HepG2 (cell line): ENCODE data around the gene JADE2. TPM values are rescaled to one million over a fixed set of nuclear protein-coding genes. Genes with fewer than 3 reads are reported as not detected.

Experiments
- ARID2 ChIP-seq: sonication (generic); formaldehyde crosslinking; IDR thresholded peaks from 2 replicates; pipeline ENCODE4 v1.8.1; 2022; ENCODE audit warnings: mild to moderate bottlenecking, missing genetic modification reagents, borderline replicate concordance
- ATF7 ChIP-seq, 2 experiments: fragments of 450-650 bp in 1 of 2; sonication (generic) in 1 of 2; formaldehyde crosslinking in 1 of 2; IDR thresholded peaks; 2 replicates each; pipeline versions ENCODE4 v1.4.0 to v1.6.1; 2016 to 2020; ENCODE audit warnings: antibody characterized with exemption in 1 of 2, mild to moderate bottlenecking in 1 of 2, missing genetic modification reagents in 1 of 2
- FOXA1 ChIP-seq, 2 experiments: fragments of 450-650 bp in 1 of 2; sonication (generic) in 1 of 2; formaldehyde crosslinking in 1 of 2; IDR thresholded peaks; 2 replicates each; pipeline versions ENCODE4 v1.4.0 to v1.6.1; 2016 to 2020; ENCODE audit warnings: missing genetic modification reagents in 1 of 2
- FOXK1 ChIP-seq: sonication (generic); formaldehyde crosslinking; IDR thresholded peaks from 2 replicates; pipeline ENCODE4 v1.4.0; 2020; ENCODE audit warnings: low read depth, missing genetic modification reagents, borderline replicate concordance
- FOXO1 ChIP-seq: sonication (generic); formaldehyde crosslinking; IDR thresholded peaks from 2 replicates; pipeline ENCODE4 v1.4.0; 2020; ENCODE audit warnings: missing genetic modification reagents
- HDAC2 ChIP-seq: sonication (generic); formaldehyde crosslinking; IDR thresholded peaks from 2 replicates; pipeline ENCODE4 v1.4.0; 2020; ENCODE audit warnings: missing genetic modification reagents
- KDM5A ChIP-seq: fragments of 200-600 bp; sonication (generic); IDR thresholded peaks from 2 replicates; pipeline ENCODE4 v1.7.0; 2018; ENCODE audit warnings: antibody characterized with exemption, mild to moderate bottlenecking, low read length, borderline replicate concordance
- RBM39 ChIP-seq: fragments of 200-400 bp; formaldehyde crosslinking; IDR thresholded peaks from one replicate; pipeline ENCODE4 v1.6.1; 2018; ENCODE audit warnings: antibody characterized with exemption, mild to moderate bottlenecking, low read depth, low read length; ENCODE audit not compliant: poor library complexity, severe bottlenecking
- SMARCE1 ChIP-seq: fragments of 450-650 bp; IDR thresholded peaks from 2 replicates; pipeline ENCODE4 v1.6.1; 2017; ENCODE audit warnings: borderline replicate concordance
- YEATS4 ChIP-seq: sonication (generic); formaldehyde crosslinking; IDR thresholded peaks from 2 replicates; pipeline ENCODE4 v1.4.0; 2020; ENCODE audit warnings: missing genetic modification reagents, borderline replicate concordance
- ZBTB14 ChIP-seq: sonication (generic); formaldehyde crosslinking; IDR thresholded peaks from 2 replicates; pipeline ENCODE4 v1.4.0; 2020; ENCODE audit warnings: missing genetic modification reagents
- ZBTB33 ChIP-seq: sonication (generic); formaldehyde crosslinking; IDR thresholded peaks from 2 replicates; pipeline ENCODE4 v1.4.0; 2020; ENCODE audit warnings: missing genetic modification reagents
- ZFP1 ChIP-seq: IDR thresholded peaks from 2 replicates; pipeline ENCODE4 v1.6.1; 2016
- ZNF230 ChIP-seq: sonication (generic); formaldehyde crosslinking; IDR thresholded peaks from 2 replicates; pipeline ENCODE4 v1.4.0; 2020; ENCODE audit warnings: mild to moderate bottlenecking, missing genetic modification reagents
- ZNF337 ChIP-seq: sonication (generic); formaldehyde crosslinking; IDR thresholded peaks from 2 replicates; pipeline ENCODE4 v1.5.1; 2020; ENCODE audit warnings: missing genetic modification reagents, low read depth, mild to moderate bottlenecking, borderline replicate concordance
- ZNF362 ChIP-seq: sonication (generic); formaldehyde crosslinking; IDR thresholded peaks from 2 replicates; pipeline ENCODE4 v1.4.0; 2020; ENCODE audit warnings: missing genetic modification reagents, mild to moderate bottlenecking, borderline replicate concordance
- ZNF496 ChIP-seq: sonication (generic); formaldehyde crosslinking; IDR thresholded peaks from 2 replicates; pipeline ENCODE4 v1.8.1; 2023; ENCODE audit warnings: mild to moderate bottlenecking, moderate library complexity, missing genetic modification reagents; ENCODE audit not compliant: insufficient replicate concordance
- polyA plus RNA-seq, 8 experiments: library from polyadenylated mRNA; depleted of rRNA in 3 of 8; stranded (reverse) in 7 of 8; unstranded in 1 of 8; fragments of >200 nt; fragmentation: Illumina TruSeq in 4 of 8; extraction: Trizol in 4 of 8; gene quantifications; 2 replicates each; pipeline versions ENCODE4 v1.2.1 to v1.2.3, GENCODE V29; 2011 to 2016; ENCODE audit warnings: low read depth in 4 of 8, missing spikeins in 1 of 8, mixed read lengths in 1 of 8; ENCODE audit not compliant: insufficient read depth in 1 of 8
- total RNA-seq, 5 experiments: library from RNA; depleted of rRNA; stranded (reverse); fragments of >200 nt; fragmentation: Illumina TruSeq; extraction: Trizol; gene quantifications; 2 replicates each; pipeline ENCODE4 v1.2.3, GENCODE V29; 2016; ENCODE audit warnings: low read depth in 1 of 5
- TF ChIP-seq, protein P1 (sequence below): sonication (generic); formaldehyde crosslinking; IDR thresholded peaks from 2 replicates; pipeline ENCODE4 v1.4.0; 2020; ENCODE audit warnings: mild to moderate bottlenecking, missing genetic modification reagents, borderline replicate concordance
- TF ChIP-seq, protein P2 (sequence below): sonication (generic); formaldehyde crosslinking; IDR thresholded peaks from 2 replicates; pipeline ENCODE4 v1.5.0; 2020; ENCODE audit warnings: missing genetic modification reagents

JADE2 gene
- total and polyA plus RNA-seq, 2 of the 13 experiments (the other 11 are each of a cell fraction or from before 2014, with no cell fraction given): 7.5 to 15.1 TPM

DNA sequence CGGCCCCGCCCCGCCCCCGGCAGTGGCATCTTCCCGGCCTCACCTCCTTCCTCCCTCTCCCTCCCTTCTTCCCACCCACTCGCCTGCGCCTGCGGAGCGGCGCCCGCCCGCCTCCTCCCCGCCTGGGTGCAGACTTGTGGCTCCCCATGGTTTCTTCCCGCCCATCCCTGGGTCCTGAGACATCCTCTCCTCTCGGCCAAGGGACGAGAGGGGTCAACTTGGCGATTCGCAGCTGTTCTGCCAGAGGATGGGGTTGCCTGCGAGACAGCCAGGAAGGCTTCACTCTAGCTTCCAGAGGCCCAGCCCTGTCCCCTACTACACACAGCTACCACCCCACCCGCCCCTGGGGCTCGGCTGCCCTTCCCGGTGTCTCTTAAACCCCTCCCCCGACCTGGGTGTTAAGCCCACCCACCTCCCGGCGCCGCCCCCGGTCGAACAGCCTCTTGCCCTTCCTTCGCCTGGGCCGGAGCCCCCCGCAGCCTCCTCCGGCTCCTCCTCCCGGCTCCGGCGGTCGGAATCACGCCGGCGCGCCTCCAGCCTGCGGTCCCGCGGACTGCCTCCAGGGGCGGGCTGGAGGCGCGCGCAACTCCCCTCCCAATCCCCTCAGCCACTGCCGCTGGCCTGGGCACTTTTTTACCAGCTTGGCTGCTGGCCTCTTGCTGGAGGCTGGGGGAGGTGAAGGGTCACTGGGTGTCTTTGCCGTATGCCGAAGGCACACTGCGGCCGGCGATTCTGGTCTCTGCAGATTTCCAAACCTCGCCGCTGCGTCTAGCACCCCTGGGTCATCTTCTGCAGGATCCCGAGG, 1.9 kb downstream of the JADE2 start (continued):
- TF ChIP-seq ZFP1 (CRISPR knock-in tag) (no peak), ZBTB14 (CRISPR knock-in tag) (peak; percentile 26; the same call in 1 of the 2 replicates), YEATS4 (no peak), RBM39 (no peak), ATF7 (IDR thresholded peaks at IDR 0.05) (no peak), ATF7 (CRISPR knock-in tag; IDR thresholded peaks at IDR 0.05) (no peak), ZNF496 (CRISPR knock-in tag) (no peak), ZNF337 (CRISPR knock-in tag) (0 out of 2 replicates have a peak, but pooled peaks have one; percentile 5), ARID2 (CRISPR knock-in tag) (no peak), ZNF230 (CRISPR knock-in tag) (peak; percentile 59), FOXK1 (CRISPR knock-in tag) (no peak), HDAC2 (CRISPR knock-in tag) (peak; percentile 6; the same call in 1 of the 2 replicates), ZBTB33 (CRISPR knock-in tag) (no peak), KDM5A (peak; percentile 31; the same call in 1 of the 2 replicates), ZNF362 (CRISPR knock-in tag) (peak; percentile 70; the same call in 1 of the 2 replicates), FOXO1 (no peak), SMARCE1 (no peak), FOXA1 (IDR thresholded peaks at IDR 0.05) (no peak), FOXA1 (CRISPR knock-in tag; IDR thresholded peaks at IDR 0.05) (no peak)
- TF ChIP-seq, protein P1, sequence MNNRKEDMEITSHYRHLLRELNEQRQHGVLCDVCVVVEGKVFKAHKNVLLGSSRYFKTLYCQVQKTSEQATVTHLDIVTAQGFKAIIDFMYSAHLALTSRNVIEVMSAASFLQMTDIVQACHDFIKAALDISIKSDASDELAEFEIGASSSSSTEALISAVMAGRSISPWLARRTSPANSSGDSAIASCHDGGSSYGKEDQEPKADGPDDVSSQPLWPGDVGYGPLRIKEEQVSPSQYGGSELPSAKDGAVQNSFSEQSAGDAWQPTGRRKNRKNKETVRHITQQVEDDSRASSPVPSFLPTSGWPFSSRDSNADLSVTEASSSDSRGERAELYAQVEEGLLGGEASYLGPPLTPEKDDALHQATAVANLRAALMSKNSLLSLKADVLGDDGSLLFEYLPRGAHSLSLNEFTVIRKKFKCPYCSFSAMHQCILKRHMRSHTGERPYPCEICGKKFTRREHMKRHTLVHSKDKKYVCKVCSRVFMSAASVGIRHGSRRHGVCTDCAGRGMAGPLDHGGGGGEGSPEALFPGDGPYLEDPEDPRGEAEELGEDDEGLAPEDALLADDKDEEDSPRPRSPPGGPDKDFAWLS (CRISPR knock-in tag): no peak
- TF ChIP-seq, protein P2, sequence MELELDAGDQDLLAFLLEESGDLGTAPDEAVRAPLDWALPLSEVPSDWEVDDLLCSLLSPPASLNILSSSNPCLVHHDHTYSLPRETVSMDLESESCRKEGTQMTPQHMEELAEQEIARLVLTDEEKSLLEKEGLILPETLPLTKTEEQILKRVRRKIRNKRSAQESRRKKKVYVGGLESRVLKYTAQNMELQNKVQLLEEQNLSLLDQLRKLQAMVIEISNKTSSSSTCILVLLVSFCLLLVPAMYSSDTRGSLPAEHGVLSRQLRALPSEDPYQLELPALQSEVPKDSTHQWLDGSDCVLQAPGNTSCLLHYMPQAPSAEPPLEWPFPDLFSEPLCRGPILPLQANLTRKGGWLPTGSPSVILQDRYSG (CRISPR knock-in tag): no peak
